IMR-90 (cell line): ENCODE measurements around the gene PDCL2.

Experiments
- CEBPB ChIP-seq: IDR thresholded peaks from 2 replicates; pipeline ENCODE4 v1.6.1; 2012; ENCODE audit warnings: low read depth, low read length, improper control_type of control experiment
- CTCF ChIP-seq: conservative IDR thresholded peaks from 2 replicates; pipeline ENCODE4 v1.5.1; 2012; ENCODE audit warnings: mild to moderate bottlenecking, low read depth, low read length, improper control_type of control experiment
- ELK1 ChIP-seq: fragments of 150-350 bp; IDR thresholded peaks from 2 replicates; pipeline ENCODE4 v1.6.1; 2016; ENCODE audit warnings: low read depth, mild to moderate bottlenecking, low read length, moderate library complexity, borderline replicate concordance
- MXI1 ChIP-seq: IDR thresholded peaks from 2 replicates; pipeline ENCODE4 v1.6.1; 2012; ENCODE audit warnings: low read depth, mild to moderate bottlenecking, low read length, moderate library complexity, borderline replicate concordance
- POLR2A ChIP-seq: IDR thresholded peaks from 2 replicates; pipeline ENCODE4 v1.6.1; 2012; ENCODE audit warnings: mild to moderate bottlenecking, low read depth, low read length
- RAD21 ChIP-seq: IDR thresholded peaks from 2 replicates; pipeline ENCODE4 v1.6.1; 2012; ENCODE audit warnings: low read length, improper control_type of control experiment
- RCOR1 ChIP-seq: IDR thresholded peaks from 2 replicates; pipeline ENCODE4 v1.6.1; 2012; ENCODE audit warnings: mild to moderate bottlenecking, low read length, improper control_type of control experiment; ENCODE audit not compliant: insufficient replicate concordance
- RFX5 ChIP-seq: IDR thresholded peaks from 2 replicates; pipeline ENCODE4 v1.8.0; 2012; ENCODE audit warnings: low read depth, mild to moderate bottlenecking, low read length, moderate library complexity
- SMC3 ChIP-seq: fragments of 150-350 bp; IDR thresholded peaks from 2 replicates; pipeline ENCODE4 v1.6.1; 2016; ENCODE audit warnings: low read depth, mild to moderate bottlenecking, antibody characterized with exemption, low read length, moderate library complexity
- USF2 ChIP-seq: fragments of 150-350 bp; IDR thresholded peaks from 2 replicates; pipeline ENCODE4 v1.6.1; 2017; ENCODE audit warnings: mild to moderate bottlenecking, antibody characterized with exemption, low read length, low read depth

GRCh38 chr4:55554453-55555030 lies 37.5 kb downstream of the PDCL2 start:
- TF ChIP-seq USF2 (no peak), CTCF (peak; percentile 72), POLR2A (no peak), RAD21 (peak; percentile 72), ELK1 (no peak), SMC3 (peak; percentile 85), RFX5 (no peak), MXI1 (no peak), RCOR1 (no peak), CEBPB (no peak)
